Activated CD8-positive, alpha-beta T cell treated with anti-CD3 and anti-CD28 coated beads for 36 hours (primary cell): ENCODE measurements around the gene SBF1. TPM values are rescaled to one million over a fixed set of nuclear protein-coding genes. Genes with fewer than 3 reads are reported as not detected.

Experiments used
- ATAC-seq: fragments of 200-7000 bp; cut with Tn5 transposase; one replicate; pipeline ENCODE4 v1.10.0; 2021; ENCODE audit warnings: mild to moderate bottlenecking, moderate library complexity
- CTCF ChIA-PET: fragments of 350-600 bp; sonication (Branson Sonifier 250); formaldehyde crosslinking; loops from one replicate; lab custom pipeline; 2021; ENCODE audit warnings: antibody characterized with exemption; lab: Charles Lee
- POLR2A ChIA-PET: fragments of 350-600 bp; sonication (Branson Sonifier 250); formaldehyde crosslinking; loops from one replicate; lab custom pipeline; 2021; ENCODE audit warnings: antibody characterized with exemption; lab: Charles Lee
- DNase-seq: peaks from one replicate; pipeline ENCODE4 v3.0.0-alpha.2; 2020
- H3K27ac Mint-ChIP-seq: one replicate; pipeline ENCODE4 v1.8.0; 2021; ENCODE audit warnings: mild to moderate bottlenecking, mixed read lengths
- H3K27me3 Mint-ChIP-seq: one replicate; pipeline ENCODE4 v1.8.0; 2021; ENCODE audit warnings: mixed read lengths
- H3K36me3 Mint-ChIP-seq: one replicate; pipeline ENCODE4 v1.8.0; 2021; ENCODE audit warnings: low read depth, mixed read lengths
- H3K4me1 Mint-ChIP-seq: one replicate; pipeline ENCODE4 v1.8.0; 2021; ENCODE audit warnings: low read depth, mixed read lengths
- H3K4me3 Mint-ChIP-seq: one replicate; pipeline ENCODE4 v1.8.0; 2021; ENCODE audit warnings: mild to moderate bottlenecking, moderate library complexity, mixed read lengths
- H3K9me3 Mint-ChIP-seq: one replicate; pipeline ENCODE4 v1.8.0; 2021; ENCODE audit warnings: mixed read lengths
- CTCF ChIP-seq: fragments of 200-600 bp; IDR thresholded peaks from one replicate; pipeline ENCODE4 v1.8.0; 2022; ENCODE audit warnings: antibody characterized with exemption, mild to moderate bottlenecking
- intact Hi-C: fragments of 100-400 bp; cut with micrococcal nuclease; formaldehyde crosslinking; loops from one replicate; pipeline ENCODE4 v1.10.0; 2022
- total RNA-seq, 2 experiments: library from RNA; stranded (reverse); gene quantifications; one replicate each; pipeline ENCODE4 v1.2.3, GENCODE V29; 2021

Gene SBF1
- total RNA-seq, 2 experiments from 2014 or later, result 120 TPM

- DNase-seq, result peak; percentile 32
- peaks cover 37% of the 10 kb centered on the region for H3K36me3 Mint-ChIP-seq
- intact Hi-C loops, result no loop called here
- no peak overlapping the region for H3K4me3 Mint-ChIP-seq
- ChIA-PET CTCF (interaction anchor here (0.8 to 2.1 kb wide), 6 partner anchors 10 to 69 kb away, joined by 3 to 6 read pairs (median 3); partner anchors contain the start of gene SCO2), POLR2A (interaction anchor here (1.7 kb wide), 1 partner anchor 13 kb away, joined by 3 read pairs; no protein-coding TSS in a partner anchor)
- H3K4me1 Mint-ChIP-seq, result peaks cover 14% of the 10 kb centered on the region
- peak; percentile 37 for TF ChIP-seq CTCF
- no peak overlapping the region for H3K27ac Mint-ChIP-seq
- peak; percentile 46 for ATAC-seq
- H3K9me3 Mint-ChIP-seq, result no peaks in the 10 kb centered on the region
- H3K27me3 Mint-ChIP-seq, result no peaks in the 10 kb centered on the region
Measured at GRCh38 chr22:50456466-50457234, 18.2 kb downstream of the SBF1 start.

DNA sequence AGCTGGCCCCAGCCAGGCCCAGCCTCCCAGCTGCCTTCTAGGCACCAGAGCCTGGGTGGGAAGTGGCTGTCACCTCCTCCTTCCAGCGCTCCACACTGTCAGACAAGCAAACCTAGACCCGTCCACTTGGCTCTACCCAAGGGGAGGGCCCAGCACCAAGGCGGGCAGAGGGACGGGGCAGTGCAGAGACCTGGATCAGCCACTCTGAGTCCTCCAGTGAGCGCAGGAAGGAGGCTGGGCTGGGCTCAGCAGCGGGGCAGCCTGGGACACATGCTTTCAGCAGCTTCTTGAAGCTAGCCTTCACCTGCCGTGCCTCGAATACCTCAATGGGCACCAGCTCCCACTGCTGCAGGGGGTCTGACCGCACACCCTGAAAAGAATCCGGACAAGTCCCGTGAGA, 18.8 kb downstream of the SBF1 start:
- no peak for ATAC-seq
- no peaks in the 10 kb centered on the region for H3K27me3 Mint-ChIP-seq
- ChIA-PET POLR2A (interaction anchor here (1.7 kb wide), 1 partner anchor 14 kb away, joined by 3 read pairs; no protein-coding TSS in a partner anchor), CTCF (interaction anchor here (0.8 to 2.1 kb wide), 5 partner anchors 13 to 69 kb away, joined by 3 to 6 read pairs (median 3); partner anchors contain the start of gene SCO2)
- no peak overlapping the region for H3K27ac Mint-ChIP-seq
- H3K4me1 Mint-ChIP-seq, result peaks cover 14% of the 10 kb centered on the region
- no peak overlapping the region for H3K4me3 Mint-ChIP-seq
- no peaks in the 10 kb centered on the region for H3K9me3 Mint-ChIP-seq
- H3K36me3 Mint-ChIP-seq, result peaks cover 41% of the 10 kb centered on the region
- DNase-seq, result no peak
- TF ChIP-seq CTCF, result no peak
- intact Hi-C loops, result no loop called here

DNA sequence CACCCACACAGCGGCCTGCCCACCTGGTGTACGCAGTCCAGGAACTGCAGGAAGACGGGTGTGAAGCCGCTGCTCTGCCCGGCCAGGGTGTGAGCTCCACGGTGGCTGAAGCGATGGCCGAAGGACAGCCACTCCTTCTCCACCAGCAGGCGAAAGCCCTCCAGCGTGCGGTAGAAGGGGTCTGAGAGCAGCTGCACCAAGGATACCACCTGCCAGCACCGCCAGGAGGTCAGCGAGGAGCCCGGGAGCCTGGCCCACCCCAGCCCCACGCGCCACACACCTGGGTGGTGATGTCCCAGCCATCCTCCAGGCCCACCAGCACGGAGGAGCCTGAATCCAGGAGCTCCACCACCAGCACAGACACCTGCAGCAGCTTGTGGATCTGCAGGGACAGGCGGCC, 19.6 kb downstream of the SBF1 start:
- no peak overlapping the region for H3K27ac Mint-ChIP-seq
- intact Hi-C loops, result no loop called here
- no peak overlapping the region for H3K4me3 Mint-ChIP-seq
- TF ChIP-seq CTCF, result no peak
- DNase-seq, result no peak
- POLR2A ChIA-PET, result interaction anchor here (1.7 kb wide), 1 partner anchor 15 kb away, joined by 3 read pairs; no protein-coding TSS in a partner anchor
- H3K9me3 Mint-ChIP-seq, result no peaks in the 10 kb centered on the region
- peaks cover 14% of the 10 kb centered on the region for H3K4me1 Mint-ChIP-seq
- ATAC-seq, result no peak
- CTCF ChIA-PET, result interaction anchor here (0.8 to 1.5 kb wide), 2 partner anchors 16 to 70 kb away, joined by 3 read pairs; partner anchors contain the start of gene SCO2
- no peaks in the 10 kb centered on the region for H3K27me3 Mint-ChIP-seq
- H3K36me3 Mint-ChIP-seq, result peaks cover 41% of the 10 kb centered on the region

DNA sequence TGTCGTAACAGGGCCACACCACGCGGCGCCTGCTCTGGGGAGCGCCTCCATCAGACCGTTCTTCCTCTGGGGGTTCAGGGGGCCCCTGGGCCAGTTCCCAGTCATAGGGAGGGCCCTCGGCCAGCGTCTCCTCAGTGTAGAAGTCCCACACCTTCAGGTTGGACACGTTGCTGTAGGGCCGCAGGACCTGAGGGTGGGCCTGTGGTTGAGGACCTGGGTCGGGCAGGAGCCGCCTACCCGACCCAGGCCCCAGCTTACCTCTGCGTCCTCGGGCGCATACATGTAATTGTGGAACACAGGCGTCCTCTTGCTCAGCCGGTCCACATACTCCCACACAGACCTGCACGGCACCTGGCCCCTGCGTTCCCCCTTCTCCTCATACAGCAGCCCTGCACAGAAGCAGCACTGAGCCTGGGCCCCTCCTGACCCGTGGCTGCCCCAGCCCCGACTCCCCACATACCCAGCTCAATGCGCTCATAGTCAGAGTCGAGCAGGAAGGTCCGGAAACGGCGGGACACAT, 20.2 kb downstream of the SBF1 start:
- no peaks in the 10 kb centered on the region for H3K27me3 Mint-ChIP-seq
- H3K4me1 Mint-ChIP-seq, result peaks cover 14% of the 10 kb centered on the region
- POLR2A ChIA-PET, result interaction anchor here (1.0 to 1.7 kb wide), 2 partner anchors 15 to 65 kb away, joined by 3 read pairs; no protein-coding TSS in a partner anchor
- CTCF ChIA-PET, result interaction anchor here (1.5 kb wide), 1 partner anchor 71 kb away, joined by 3 read pairs; the partner anchor contains the start of gene SCO2
- DNase-seq, result no peak
- intact Hi-C loops, result no loop called here
- no peak for ATAC-seq
- H3K9me3 Mint-ChIP-seq, result no peaks in the 10 kb centered on the region
- H3K27ac Mint-ChIP-seq, result no peak overlapping the region
- TF ChIP-seq CTCF, result no peak
- peaks cover 42% of the 10 kb centered on the region for H3K36me3 Mint-ChIP-seq
- H3K4me3 Mint-ChIP-seq, result no peak overlapping the region
